Vagina (tissue), 2 donors: Measurements from ENCODE around the gene CYP26A1.

ENCODE experiments used
- POLR2A ChIP-seq, 2 donors: fragments of 450-650 bp; IDR thresholded peaks; one replicate each; pipeline ENCODE4 v1.6.1; 2017; ENCODE audit warnings: antibody characterized with exemption in 2 of 2, mild to moderate bottlenecking in 2 of 2, moderate library complexity in 2 of 2
- POLR2AphosphoS5 ChIP-seq, 2 donors: sonication (generic); formaldehyde crosslinking; IDR thresholded peaks; one replicate each; pipeline ENCODE4 v1.9.0; 2017; ENCODE audit warnings: antibody characterized with exemption in 2 of 2, mild to moderate bottlenecking in 2 of 2, low read depth in 1 of 2; ENCODE audit not compliant: insufficient read depth in 1 of 2
- TF ChIP-seq, protein P1 (sequence below), 3 experiments: fragments of 450-650 bp in 2 of 3; fragments of 200-600 bp in 1 of 3; sonication (generic) in 1 of 3; IDR thresholded peaks; one replicate each; pipeline ENCODE4 v1.5.1; 2017 to 2019; ENCODE audit warnings: antibody characterized with exemption in 3 of 3, mild to moderate bottlenecking in 2 of 3, moderate library complexity in 2 of 3

DNA sequence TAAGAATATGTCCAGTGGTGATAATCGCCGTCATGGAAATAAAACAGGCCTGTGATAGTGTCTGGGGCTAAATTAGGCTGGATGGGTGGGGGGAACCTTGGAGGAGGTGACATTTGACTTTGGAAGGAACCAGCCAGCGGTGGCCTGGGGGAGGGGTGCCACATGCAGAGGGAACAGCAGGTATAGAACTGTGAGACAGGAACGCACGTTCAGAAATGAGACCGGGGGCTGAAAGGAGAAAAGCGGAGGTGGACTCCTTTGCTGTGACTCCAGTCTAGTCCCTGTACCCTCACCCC, 2.6 kb upstream of the CYP26A1 start:
- TF ChIP-seq, protein P1, sequence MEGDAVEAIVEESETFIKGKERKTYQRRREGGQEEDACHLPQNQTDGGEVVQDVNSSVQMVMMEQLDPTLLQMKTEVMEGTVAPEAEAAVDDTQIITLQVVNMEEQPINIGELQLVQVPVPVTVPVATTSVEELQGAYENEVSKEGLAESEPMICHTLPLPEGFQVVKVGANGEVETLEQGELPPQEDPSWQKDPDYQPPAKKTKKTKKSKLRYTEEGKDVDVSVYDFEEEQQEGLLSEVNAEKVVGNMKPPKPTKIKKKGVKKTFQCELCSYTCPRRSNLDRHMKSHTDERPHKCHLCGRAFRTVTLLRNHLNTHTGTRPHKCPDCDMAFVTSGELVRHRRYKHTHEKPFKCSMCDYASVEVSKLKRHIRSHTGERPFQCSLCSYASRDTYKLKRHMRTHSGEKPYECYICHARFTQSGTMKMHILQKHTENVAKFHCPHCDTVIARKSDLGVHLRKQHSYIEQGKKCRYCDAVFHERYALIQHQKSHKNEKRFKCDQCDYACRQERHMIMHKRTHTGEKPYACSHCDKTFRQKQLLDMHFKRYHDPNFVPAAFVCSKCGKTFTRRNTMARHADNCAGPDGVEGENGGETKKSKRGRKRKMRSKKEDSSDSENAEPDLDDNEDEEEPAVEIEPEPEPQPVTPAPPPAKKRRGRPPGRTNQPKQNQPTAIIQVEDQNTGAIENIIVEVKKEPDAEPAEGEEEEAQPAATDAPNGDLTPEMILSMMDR (IDR thresholded peaks at IDR 0.05): no peak
- TF ChIP-seq POLR2A (IDR thresholded peaks at IDR 0.05) (no peak), POLR2AphosphoS5 (IDR thresholded peaks at IDR 0.05; ENCODE audit: insufficient read depth in 1 of 2, low read depth in 1 of 2) (no peak)
